HepG2 (cell line): ENCODE measurements around the gene MYO6. TPM values are rescaled to one million over a fixed set of nuclear protein-coding genes. Genes with fewer than 3 reads are reported as not detected.

Experiments
- ATAC-seq: fragments of 200-7000 bp; cut with Tn5 transposase; 3 replicates; pipeline ENCODE4 v1.9.1; 2020; ENCODE audit warnings: mild to moderate bottlenecking, moderate library complexity
- BruUV-seq: library from RNA; stranded (reverse); fragments of 400-500 nt; replicated peaks from 2 replicates; lab custom pipeline; 2021; lab: Mats Ljungman, UMichigan
- CTCF ChIA-PET: fragments of 300-600 bp; formaldehyde crosslinking; extraction: SDS; loops from one replicate; lab custom pipeline; 2021; ENCODE audit warnings: low total read pairs, inconsistent platforms, low intra/inter-chr PET ratio; lab: Yijun Ruan, JAX
- POLR2A ChIA-PET: fragments of 350-600 bp; sonication (Branson Sonifier 250); formaldehyde crosslinking; loops from one replicate; lab custom pipeline; 2020; ENCODE audit warnings: antibody characterized with exemption, inconsistent platforms; lab: Yijun Ruan, JAX
- DNase-seq: peaks from one replicate; pipeline ENCODE4 v3.0.0-alpha.2; 2015; ENCODE audit warnings: low spot score
- FAIRE-seq: peaks from 3 replicates; lab custom pipeline; 2011; peaks lifted over from hg19 to GRCh38; lab: Jason Lieb, UNC
- H2AFZ ChIP-seq: one replicate; pipeline ENCODE4 v1.6.1; 2011; ENCODE audit warnings: low read length, inconsistent platforms
- H3K27ac ChIP-seq: fragments of 300-600 bp; 3 replicates; pipeline ENCODE4 v1.8.0; 2011; ENCODE audit warnings: mixed run types, mild to moderate bottlenecking, mixed read lengths, low read length, inconsistent platforms; ENCODE audit not compliant: insufficient read depth; ENCODE audit errors: extremely low read length
- H3K27me3 ChIP-seq, 2 experiments: fragments of 200-600 bp in 1 of 2; 2 replicates in 1 of 2; 3 replicates in 1 of 2; pipeline versions ENCODE4 v1.6.0 to v1.8.0; 2011; ENCODE audit warnings: low read length in 2 of 2, mild to moderate bottlenecking in 2 of 2, moderate library complexity in 2 of 2, inconsistent platforms in 1 of 2; ENCODE audit not compliant: insufficient read depth in 2 of 2, control insufficient read depth in 1 of 2
- H3K36me3 ChIP-seq, 2 experiments: fragments of 200-600 bp in 1 of 2; replicated peaks in 1 of 2; 2 replicates in 1 of 2; 3 replicates in 1 of 2; pipeline versions ENCODE4 v1.5.1 to v1.8.0; 2011; ENCODE audit warnings: low read length in 2 of 2, inconsistent platforms in 1 of 2; ENCODE audit not compliant: insufficient read depth in 2 of 2, control insufficient read depth in 1 of 2
- H3K4me1 ChIP-seq: 2 replicates; pipeline ENCODE4 v1.5.1; 2012; ENCODE audit warnings: low read length, inconsistent platforms; ENCODE audit not compliant: insufficient read depth
- H3K4me2 ChIP-seq: 2 replicates; pipeline ENCODE4 v1.6.0; 2011; ENCODE audit warnings: low read depth, low read length, inconsistent platforms
- H3K4me3 ChIP-seq, 3 experiments: fragments of 200-600 bp in 1 of 3; sonication (generic), shearing (Covaris generic) in 1 of 3; replicated peaks in 1 of 3; 2 replicates each; pipeline ENCODE4 v1.5.1; 2011 to 2016; ENCODE audit warnings: low read length in 3 of 3, inconsistent platforms in 2 of 3, low read depth in 2 of 3, mild to moderate bottlenecking in 2 of 3, control low read depth in 1 of 3, mixed read lengths in 1 of 3; ENCODE audit not compliant: insufficient read depth in 1 of 3
- H3K79me2 ChIP-seq: one replicate; pipeline ENCODE4 v1.6.1; 2011; ENCODE audit warnings: low read length, inconsistent platforms; ENCODE audit not compliant: insufficient read depth
- H3K9ac ChIP-seq: 2 replicates; pipeline ENCODE4 v1.6.0; 2011; ENCODE audit warnings: mild to moderate bottlenecking, low read depth, low read length, inconsistent platforms; ENCODE audit not compliant: insufficient read depth
- H3K9me3 ChIP-seq: 2 replicates; pipeline ENCODE4 v1.5.1; 2012; ENCODE audit warnings: mild to moderate bottlenecking, low read length
- H4K20me1 ChIP-seq: 2 replicates; pipeline ENCODE4 v1.6.0; 2011; ENCODE audit warnings: inconsistent platforms, mild to moderate bottlenecking, low read length, moderate library complexity; ENCODE audit not compliant: insufficient read depth
- EHMT2 ChIP-seq: fragments of 200-600 bp; sonication (generic); IDR thresholded peaks from 2 replicates; pipeline ENCODE4 v1.7.0; 2017; ENCODE audit warnings: antibody characterized with exemption, low read depth, low read length, borderline replicate concordance
- GATAD1 ChIP-seq: IDR thresholded peaks from 2 replicates; pipeline ENCODE4 v1.6.1; 2016; ENCODE audit warnings: missing genetic modification reagents, missing compliant biosample characterization
- GTF2F1 ChIP-seq: fragments of 150-350 bp; IDR thresholded peaks from 2 replicates; pipeline ENCODE4 v1.6.1; 2014; ENCODE audit warnings: low read length
- MAX ChIP-seq: IDR thresholded peaks from 2 replicates; pipeline ENCODE4 v1.6.1; 2012; ENCODE audit warnings: inconsistent platforms
- NR1H2 ChIP-seq: sonication (generic); formaldehyde crosslinking; IDR thresholded peaks from 2 replicates; pipeline ENCODE4 v1.8.1; 2022; ENCODE audit warnings: low read depth, missing genetic modification reagents, borderline replicate concordance
- PLRG1 ChIP-seq: fragments of 450-650 bp; conservative IDR thresholded peaks from 2 replicates; pipeline ENCODE4 v1.6.1; 2016
- SALL1 ChIP-seq: sonication (generic); formaldehyde crosslinking; IDR thresholded peaks from 2 replicates; pipeline ENCODE4 v1.8.0; 2022; ENCODE audit warnings: mild to moderate bottlenecking, missing genetic modification reagents
- SNAI1 ChIP-seq: sonication (generic); formaldehyde crosslinking; IDR thresholded peaks from 2 replicates; pipeline ENCODE4 v1.5.0; 2020; ENCODE audit warnings: mild to moderate bottlenecking, missing genetic modification reagents, borderline replicate concordance
- TGIF2 ChIP-seq: IDR thresholded peaks from 2 replicates; pipeline ENCODE4 v1.6.1; 2016; ENCODE audit warnings: control low read depth, missing compliant biosample characterization
- TIGD3 ChIP-seq: sonication (generic); formaldehyde crosslinking; IDR thresholded peaks from 2 replicates; pipeline ENCODE4 v1.5.1; 2020; ENCODE audit warnings: mild to moderate bottlenecking, missing genetic modification reagents, borderline replicate concordance
- WIZ ChIP-seq: sonication (generic); formaldehyde crosslinking; IDR thresholded peaks from 2 replicates; pipeline ENCODE4 v1.5.1; 2020; ENCODE audit warnings: mild to moderate bottlenecking, missing genetic modification reagents
- ZBTB1 ChIP-seq: sonication (generic); formaldehyde crosslinking; IDR thresholded peaks from 2 replicates; pipeline ENCODE4 v1.4.0; 2020; ENCODE audit warnings: missing genetic modification reagents, borderline replicate concordance
- ZBTB34 ChIP-seq: sonication (generic); formaldehyde crosslinking; IDR thresholded peaks from 2 replicates; pipeline ENCODE4 v1.8.0; 2022; ENCODE audit warnings: mild to moderate bottlenecking, missing genetic modification reagents
- ZFP36L2 ChIP-seq: sonication (generic); formaldehyde crosslinking; IDR thresholded peaks from 2 replicates; pipeline ENCODE4 v1.4.0; 2020; ENCODE audit warnings: missing genetic modification reagents
- ZHX1 ChIP-seq: sonication (generic); formaldehyde crosslinking; IDR thresholded peaks from 2 replicates; pipeline ENCODE4 v1.8.1; 2022; ENCODE audit warnings: low read depth, mild to moderate bottlenecking, missing genetic modification reagents
- ZKSCAN5 ChIP-seq: sonication (generic); formaldehyde crosslinking; IDR thresholded peaks from 2 replicates; pipeline ENCODE4 v1.5.1; 2020; ENCODE audit warnings: mild to moderate bottlenecking, missing genetic modification reagents
- ZNF7 ChIP-seq: IDR thresholded peaks from 2 replicates; pipeline ENCODE4 v1.6.1; 2016; ENCODE audit warnings: missing biosample characterization, missing genetic modification reagents
- ZSCAN20 ChIP-seq: sonication (generic); formaldehyde crosslinking; IDR thresholded peaks from 2 replicates; pipeline ENCODE4 v1.4.0; 2020; ENCODE audit warnings: missing genetic modification reagents, mild to moderate bottlenecking, borderline replicate concordance
- WGBS: methylation state at CpG from one replicate; pipeline ENCODE4 v1.1.6; 2017; ENCODE audit warnings: low lambda C conversion rate; 5-methylcytosine and 5-hydroxymethylcytosine counted together
- in situ Hi-C: cut with HindIII; loops from 2 replicates; pipeline ENCODE4 v1.10.0; 2017; ENCODE audit warnings: low pct_unique_long_range_greater_than_20kb; ENCODE audit not compliant: extremely low pct_ligation_motif_present
- intact Hi-C: fragments of 100-400 bp; cut with micrococcal nuclease; formaldehyde crosslinking; loops from one replicate; pipeline ENCODE4 v1.10.0; 2022; ENCODE audit not compliant: unreplicated experiment
- polyA plus RNA-seq, 8 experiments: library from polyadenylated mRNA; depleted of rRNA in 3 of 8; stranded (reverse) in 7 of 8; unstranded in 1 of 8; fragments of >200 nt; fragmentation: Illumina TruSeq in 4 of 8; extraction: Trizol in 4 of 8; gene quantifications; 2 replicates each; pipeline versions ENCODE4 v1.2.1 to v1.2.3, GENCODE V29; 2011 to 2016; ENCODE audit warnings: low read depth in 4 of 8, missing spikeins in 1 of 8, mixed read lengths in 1 of 8; ENCODE audit not compliant: insufficient read depth in 1 of 8
- total RNA-seq, 5 experiments: library from RNA; depleted of rRNA; stranded (reverse); fragments of >200 nt; fragmentation: Illumina TruSeq; extraction: Trizol; gene quantifications; 2 replicates each; pipeline ENCODE4 v1.2.3, GENCODE V29; 2016; ENCODE audit warnings: low read depth in 1 of 5

MYO6 gene
- total and polyA plus RNA-seq, 2 of the 13 experiments (the other 11 are each of a cell fraction or from before 2014, with no cell fraction given): 5.4 to 7.5 TPM

GRCh38 chr6:75752365-75752764 is 3.3 kb downstream of the MYO6 start:
- H3K79me2 ChIP-seq: peaks cover 2% of the 10 kb centered on the region
- no peak overlapping the region for H2AFZ ChIP-seq
- H3K9me3 ChIP-seq: no peaks in the 10 kb centered on the region
- FAIRE-seq (no peak), DNase-seq (peak; percentile 17), ATAC-seq (no peak)
- peak overlapping the region; percentile 32; the same call in 1 of the 2 replicates for H3K4me2 ChIP-seq
- no peaks in the 10 kb centered on the region for H4K20me1 ChIP-seq
- 30% methylated on average over 3 of the region's 3 CpGs for WGBS
- peaks cover 45% of the 10 kb centered on the region for H3K4me1 ChIP-seq
- H3K4me3 ChIP-seq: no peak overlapping the region
- CTCF ChIA-PET: no interaction called here
- H3K27ac ChIP-seq: no peak overlapping the region
- H3K27me3 ChIP-seq: peaks cover 0 to 8% of the 10 kb centered on the region in 2 experiments; a peak in 3 of 5 replicates
- in situ Hi-C loops: no loop called here
- intact Hi-C loops: no loop called here
- no peak overlapping the region for H3K9ac ChIP-seq
- POLR2A ChIA-PET: no interaction called here
- no TSS peak for BruUV-seq
- no peaks in the 10 kb centered on the region for H3K36me3 ChIP-seq
- TF ChIP-seq TIGD3 (CRISPR knock-in tag) (no peak), TGIF2 (no peak), PLRG1 (no peak), WIZ (CRISPR knock-in tag) (no peak), ZSCAN20 (CRISPR knock-in tag) (no peak), ZKSCAN5 (CRISPR knock-in tag) (no peak), ZBTB34 (CRISPR knock-in tag) (no peak), EHMT2 (no peak), ZNF7 (CRISPR knock-in tag) (no peak), GATAD1 (CRISPR knock-in tag) (no peak), GTF2F1 (no peak), MAX (no peak), NR1H2 (no peak), ZFP36L2 (CRISPR knock-in tag) (no peak), SNAI1 (CRISPR knock-in tag) (no peak), ZBTB1 (CRISPR knock-in tag) (no peak), SALL1 (CRISPR knock-in tag) (no peak), ZHX1 (CRISPR knock-in tag) (no peak)
